ENCODE measurements around the gene FGF14. TPM values are rescaled to one million over a fixed set of nuclear protein-coding genes. Genes with fewer than 3 reads are reported as not detected.

The FGF14 gene
- total and polyA plus RNA-seq, 2 donors (not counting 1 experiment from before 2014, with no cell fraction given): under 0.01 TPM; not detected in 1

GRCh38 chr13:102145750-102146149 lies 256.1 kb downstream of the FGF14 start:
- no peak overlapping the region for H3K4me3 Mint-ChIP-seq

GRCh38 chr13:102142473-102142826 lies 259.4 kb downstream of the FGF14 start:
- no peak overlapping the region for H3K4me3 Mint-ChIP-seq
- no peaks in the 10 kb centered on the region for H3K4me1 ChIP-seq (ENCODE audit: control insufficient read depth in 2 of 2, insufficient read depth in 2 of 2, low read length in 2 of 2)
- H3K27me3 ChIP-seq (replicated peaks in 1 of 4; ENCODE audit: control extremely low read depth in 1 of 4, control insufficient read depth in 3 of 4, insufficient read depth in 4 of 4, low read length in 3 of 4): no peaks in the 10 kb centered on the region
- ATAC-seq (ENCODE audit: low read depth) (no peak), DNase-seq (no peak)
- H3K27me3 Mint-ChIP-seq: no peaks in the 10 kb centered on the region
- H2AFZ ChIP-seq (ENCODE audit: insufficient read depth, low read depth, low read length, poor library complexity, severe bottlenecking): no peak overlapping the region
- H3K4me3 ChIP-seq (ENCODE audit: control extremely low read depth in 1 of 5, extremely low read depth in 1 of 5, insufficient read depth in 1 of 5, low read depth in 2 of 5, low read length in 4 of 5): no peak overlapping the region
- no peak overlapping the region for H3K27ac Mint-ChIP-seq
- H3K27ac ChIP-seq (ENCODE audit: low read length in 2 of 2): no peak overlapping the region
- intact Hi-C loops (cut with micrococcal nuclease): loop anchor here (5.0 kb wide), 1 partner anchor 415 kb away; no protein-coding TSS in a partner anchor
- no peaks in the 10 kb centered on the region for H4K20me1 ChIP-seq (ENCODE audit: control insufficient read depth, insufficient read depth, low read length, poor library complexity, severe bottlenecking)
- no CpG with 5 or more reads among the region's 1 CpG for WGBS (ENCODE audit: insufficient coverage)
- H3K9me3 ChIP-seq (ENCODE audit: control extremely low read depth in 1 of 3, control insufficient read depth in 2 of 3, insufficient read depth in 1 of 3, low read length in 2 of 3): no peaks in the 10 kb centered on the region
- ChIA-PET POLR2A (no interaction called here), CTCF (interaction anchor here (1.1 to 2.2 kb wide), 2 partner anchors 10 to 413 kb away, joined by 3 to 6 read pairs; no protein-coding TSS in a partner anchor)
- H3K36me3 ChIP-seq (replicated peaks in 1 of 2; ENCODE audit: control extremely low read depth in 1 of 2, control insufficient read depth in 1 of 2, extremely low read depth in 1 of 2, insufficient read depth in 2 of 2, low read length in 1 of 2): no peaks in the 10 kb centered on the region
- no peak overlapping the region for H3K4me2 ChIP-seq (replicated peaks; ENCODE audit: low read depth, low read length, poor library complexity, severe bottlenecking)
- TF ChIP-seq EZH2 (IDR thresholded peaks at IDR 0.05; ENCODE audit: borderline replicate concordance, insufficient read depth, low read depth, low read length, poor library complexity, severe bottlenecking): no peak
- TF ChIP-seq CTCF (IDR thresholded peaks at IDR 0.05): no peak
- no peaks in the 10 kb centered on the region for H3K4me1 Mint-ChIP-seq
- H3K79me2 ChIP-seq (ENCODE audit: control insufficient read depth, insufficient read depth, low read length): no peaks in the 10 kb centered on the region
- no peak overlapping the region for H3K9ac ChIP-seq (ENCODE audit: low read length)
- no peaks in the 10 kb centered on the region for H3K9me3 Mint-ChIP-seq (ENCODE audit: insufficient read depth)

More at GRCh38 chr13:102145750-102146149, 256.1 kb downstream of the FGF14 start:
- ATAC-seq (ENCODE audit: low read depth) (no peak), DNase-seq (no peak)
- no peaks in the 10 kb centered on the region for H3K27me3 Mint-ChIP-seq
- Histone ChIP-seq H3K27ac (ENCODE audit: low read length in 2 of 2) (no peak overlapping the region), H3K9ac (ENCODE audit: low read length) (no peak overlapping the region), H3K27me3 (replicated peaks in 1 of 4; ENCODE audit: control extremely low read depth in 1 of 4, control insufficient read depth in 3 of 4, insufficient read depth in 4 of 4, low read length in 3 of 4) (no peaks in the 10 kb centered on the region), H3K4me3 (ENCODE audit: control extremely low read depth in 1 of 5, extremely low read depth in 1 of 5, insufficient read depth in 1 of 5, low read depth in 2 of 5, low read length in 4 of 5) (no peak overlapping the region), H3K9me3 (ENCODE audit: control extremely low read depth in 1 of 3, control insufficient read depth in 2 of 3, insufficient read depth in 1 of 3, low read length in 2 of 3) (no peaks in the 10 kb centered on the region), H2AFZ (ENCODE audit: insufficient read depth, low read depth, low read length, poor library complexity, severe bottlenecking) (no peak overlapping the region), H3K4me2 (replicated peaks; ENCODE audit: low read depth, low read length, poor library complexity, severe bottlenecking) (no peak overlapping the region), H3K36me3 (replicated peaks in 1 of 2; ENCODE audit: control extremely low read depth in 1 of 2, control insufficient read depth in 1 of 2, extremely low read depth in 1 of 2, insufficient read depth in 2 of 2, low read length in 1 of 2) (no peaks in the 10 kb centered on the region), H3K4me1 (ENCODE audit: control insufficient read depth in 2 of 2, insufficient read depth in 2 of 2, low read length in 2 of 2) (no peaks in the 10 kb centered on the region), H3K79me2 (ENCODE audit: control insufficient read depth, insufficient read depth, low read length) (no peaks in the 10 kb centered on the region), H4K20me1 (ENCODE audit: control insufficient read depth, insufficient read depth, low read length, poor library complexity, severe bottlenecking) (no peaks in the 10 kb centered on the region)
- CTCF ChIA-PET: no interaction called here
- H3K4me1 Mint-ChIP-seq: no peaks in the 10 kb centered on the region
- intact Hi-C loops (cut with micrococcal nuclease): no loop called here
- POLR2A ChIA-PET: no interaction called here
- H3K9me3 Mint-ChIP-seq (ENCODE audit: insufficient read depth): no peaks in the 10 kb centered on the region
- TF ChIP-seq CTCF (IDR thresholded peaks at IDR 0.05) (no peak), EZH2 (IDR thresholded peaks at IDR 0.05; ENCODE audit: borderline replicate concordance, insufficient read depth, low read depth, low read length, poor library complexity, severe bottlenecking) (no peak)
- no peak overlapping the region for H3K27ac Mint-ChIP-seq

Measured in B cell (primary cell).